K562 (cell line): ENCODE results near the gene CACNB1. TPM values are rescaled to one million over a fixed set of nuclear protein-coding genes. Genes with fewer than 3 reads are reported as not detected.

ENCODE experiments used
- ARID2 ChIP-seq: fragments of 450-650 bp; IDR thresholded peaks from 2 replicates; pipeline ENCODE4 v1.6.1; 2017; ENCODE audit warnings: antibody characterized with exemption, mild to moderate bottlenecking
- ARID3A ChIP-seq: IDR thresholded peaks from 2 replicates; pipeline ENCODE4 v1.6.1; 2012; ENCODE audit warnings: low read depth, low read length, improper control_type of control experiment, borderline replicate concordance
- BCOR ChIP-seq: fragments of 450-650 bp; IDR thresholded peaks from 2 replicates; pipeline ENCODE4 v1.6.1; 2016
- BRCA1 ChIP-seq, 2 experiments: fragments of 450-650 bp in 1 of 2; sonication (generic) in 1 of 2; formaldehyde crosslinking in 1 of 2; IDR thresholded peaks; 2 replicates each; pipeline versions ENCODE4 v1.5.0 to v1.6.1; 2017 to 2020; ENCODE audit warnings: mild to moderate bottlenecking in 1 of 2, missing genetic modification reagents in 1 of 2
- CCAR2 ChIP-seq: fragments of 200-400 bp; formaldehyde crosslinking; IDR thresholded peaks from 2 replicates; pipeline ENCODE4 v1.6.1; 2017; ENCODE audit warnings: mild to moderate bottlenecking, low read depth, low read length
- CREM ChIP-seq: IDR thresholded peaks from 2 replicates; pipeline ENCODE4 v1.6.1; 2014; ENCODE audit warnings: antibody characterized with exemption, low read depth
- CTBP1 ChIP-seq: fragments of 450-650 bp; IDR thresholded peaks from 2 replicates; pipeline ENCODE4 v1.6.1; 2016; ENCODE audit warnings: borderline replicate concordance
- DEAF1 ChIP-seq: fragments of 450-650 bp; formaldehyde crosslinking; IDR thresholded peaks from 2 replicates; pipeline ENCODE4 v1.4.0; 2020; ENCODE audit warnings: mild to moderate bottlenecking, moderate library complexity
- EWSR1 ChIP-seq: fragments of 450-650 bp; IDR thresholded peaks from 2 replicates; pipeline ENCODE4 v1.6.1; 2018; ENCODE audit warnings: borderline replicate concordance, mild to moderate bottlenecking, low read depth, moderate library complexity; ENCODE audit not compliant: partially characterized antibody
- FUS ChIP-seq: fragments of 200-400 bp; formaldehyde crosslinking; optimal IDR thresholded peaks from 2 replicates; pipeline ENCODE3; 2017; ENCODE audit warnings: low read depth, low read length
- GABPB1 ChIP-seq: sonication (generic); formaldehyde crosslinking; IDR thresholded peaks from 2 replicates; pipeline ENCODE4 v1.8.0; 2022; ENCODE audit warnings: mild to moderate bottlenecking, missing genetic modification reagents
- GATAD2A ChIP-seq: fragments of 450-650 bp; IDR thresholded peaks from 2 replicates; pipeline ENCODE4 v1.6.1; 2017
- HDAC2 ChIP-seq: fragments of 450-650 bp; IDR thresholded peaks from 2 replicates; pipeline ENCODE4 v1.6.1; 2016; ENCODE audit warnings: mild to moderate bottlenecking
- KDM1A ChIP-seq, 2 experiments: fragments of 450-650 bp; IDR thresholded peaks; 2 replicates each; pipeline ENCODE4 v1.6.1; 2016; ENCODE audit warnings: mild to moderate bottlenecking in 2 of 2
- KLF16 ChIP-seq: IDR thresholded peaks from 2 replicates; pipeline ENCODE4 v1.6.1; 2016; ENCODE audit warnings: antibody characterized with exemption
- POU5F1 ChIP-seq: fragments of 150-350 bp; IDR thresholded peaks from 2 replicates; pipeline ENCODE4 v1.6.1; 2014; ENCODE audit warnings: borderline replicate concordance, low read length, low read depth, mild to moderate bottlenecking; ENCODE audit not compliant: partially characterized antibody
- RBM25 ChIP-seq: fragments of 200-400 bp; formaldehyde crosslinking; IDR thresholded peaks from 2 replicates; pipeline ENCODE4 v1.6.1; 2018; ENCODE audit warnings: low read length, low read depth, moderate library complexity; ENCODE audit not compliant: severe bottlenecking
- SAFB2 ChIP-seq: fragments of 200-400 bp; formaldehyde crosslinking; IDR thresholded peaks from 2 replicates; pipeline ENCODE4 v1.6.1; 2018; ENCODE audit warnings: borderline replicate concordance, low read length, low read depth, moderate library complexity; ENCODE audit not compliant: severe bottlenecking
- SMARCE1 ChIP-seq: fragments of 450-650 bp; IDR thresholded peaks from 2 replicates; pipeline ENCODE4 v1.7.1; 2016; ENCODE audit warnings: mild to moderate bottlenecking
- SOX6 ChIP-seq: fragments of 450-650 bp; IDR thresholded peaks from 2 replicates; pipeline ENCODE4 v1.6.1; 2014; ENCODE audit warnings: mild to moderate bottlenecking
- TARDBP ChIP-seq: fragments of 450-650 bp; IDR thresholded peaks from 2 replicates; pipeline ENCODE4 v1.6.1; 2016
- ZFP36 ChIP-seq: fragments of 150-350 bp; IDR thresholded peaks from 2 replicates; pipeline ENCODE4 v1.6.1; 2018; ENCODE audit warnings: low read length, low read depth; ENCODE audit not compliant: partially characterized antibody
- ZNF232 ChIP-seq: sonication (generic); formaldehyde crosslinking; IDR thresholded peaks from 2 replicates; pipeline ENCODE4 v1.8.0; 2022; ENCODE audit warnings: mild to moderate bottlenecking, missing genetic modification reagents
- ZNF780A ChIP-seq: fragments of 250-450 bp; sonication (Bioruptor Pico); IDR thresholded peaks from 2 replicates; pipeline ENCODE4 v1.5.0; 2021; ENCODE audit warnings: mild to moderate bottlenecking
- polyA plus RNA-seq, 8 experiments: library from polyadenylated mRNA; depleted of rRNA in 4 of 8; stranded (reverse) in 5 of 8; unstranded in 3 of 8; fragments of >200 nt; fragmentation: Nextera tagmentation in 2 of 8; fragmentation: Illumina TruSeq in 1 of 8; extraction: Ambion mirVana in 2 of 8; extraction: Trizol in 1 of 8; gene quantifications; 2 replicates each; pipeline versions ENCODE4 v1.2.1 to v1.2.3, GENCODE V29; 2011 to 2014; ENCODE audit warnings: inconsistent platforms in 1 of 8, missing spikeins in 1 of 8
- total RNA-seq, 7 experiments: library from RNA; depleted of rRNA in 6 of 7; stranded (reverse); fragments of >200 nt in 6 of 7; fragmentation: Illumina TruSeq in 2 of 7; extraction: Trizol in 2 of 7; gene quantifications; 2 replicates each; pipeline versions ENCODE4 v1.2.1 to v1.2.3, GENCODE V29; 2011 to 2021; ENCODE audit warnings: low replicate concordance in 1 of 7
- TF ChIP-seq, protein P1 (sequence below), 3 experiments: fragments of 200-800 bp in 1 of 3; sonication (Bioruptor generic) in 1 of 3; sonication (generic) in 1 of 3; formaldehyde crosslinking in 1 of 3; IDR thresholded peaks; 2 replicates each; pipeline versions ENCODE4 v1.6.1 to v1.8.0; 2016 to 2022; ENCODE audit warnings: mild to moderate bottlenecking in 2 of 3, missing compliant biosample characterization in 2 of 3, missing genetic modification characterization in 2 of 3, missing genetic modification reagents in 1 of 3

Gene CACNB1
- total and polyA plus RNA-seq, 9 of the 15 experiments (the other 6 are each of a cell fraction or from before 2014, with no cell fraction given): 0.08 to 7.4 (median 3.0) TPM

GRCh38 chr17:39244600-39245570, 47.4 kb upstream of the CACNB1 start (continued):
- TF ChIP-seq ARID3A (peak; percentile 83; the same call in 1 of the 2 replicates), KDM1A (IDR thresholded peaks at IDR 0.05) (peak in 1 of 2 experiments; percentile 81; a peak in 2 of 4 replicates), ARID2 (peak; percentile 49; the same call in 1 of the 2 replicates), EWSR1 (no peak), SAFB2 (no peak), BRCA1 (IDR thresholded peaks at IDR 0.05) (no peak), BRCA1 (CRISPR knock-in tag; IDR thresholded peaks at IDR 0.05) (no peak), RBM25 (peak; percentile 89), ZFP36 (peak; percentile 78), GATAD2A (no peak), SOX6 (no peak), HDAC2 (peak; percentile 49; the same call in 1 of the 2 replicates), SMARCE1 (no peak), ZNF232 (CRISPR knock-in tag) (no peak), FUS (no peak), CCAR2 (no peak), BCOR (peak; percentile 91), DEAF1 (peak; percentile 64; the same call in 1 of the 2 replicates), ZNF780A (no peak), CREM (0 out of 2 replicates have a peak, but pooled peaks have one; percentile 32), CTBP1 (peak; percentile 60; the same call in 1 of the 2 replicates), POU5F1 (no peak), KLF16 (peak; percentile 67), GABPB1 (CRISPR knock-in tag) (no peak), TARDBP (no peak)
- TF ChIP-seq, protein P1, sequence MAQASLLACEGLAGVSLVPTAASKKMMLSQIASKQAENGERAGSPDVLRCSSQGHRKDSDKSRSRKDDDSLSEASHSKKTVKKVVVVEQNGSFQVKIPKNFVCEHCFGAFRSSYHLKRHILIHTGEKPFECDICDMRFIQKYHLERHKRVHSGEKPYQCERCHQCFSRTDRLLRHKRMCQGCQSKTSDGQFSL (CRISPR knock-in tag; IDR thresholded peaks at IDR 0.05): no peak
- TF ChIP-seq, protein P1 (tag; IDR thresholded peaks at IDR 0.05): no peak
